ENCODE data around the gene CPSF4.

GRCh38 chr7:99438573-99439480 is at the start of gene CPSF4, which contains the start of gene PTCD1:
- TF ChIP-seq CTCF (IDR thresholded peaks at IDR 0.05) = no peak
- no peak for TF ChIP-seq POLR2A (IDR thresholded peaks at IDR 0.05)

All from lower leg skin (tissue), 3 donors.